A673 (cell line): Measurements from ENCODE around the gene PGLYRP3.

Source experiments
- CTCF ChIP-seq: fragments of 300-800, 200-600 bp; sonication (generic); conservative IDR thresholded peaks from 2 replicates; pipeline ENCODE4 v1.5.1; 2017; ENCODE audit warnings: low read depth, mild to moderate bottlenecking, antibody characterized with exemption, low read length, moderate library complexity, mixed read lengths
- EZH2 ChIP-seq: fragments of 200-600 bp; sonication (generic); IDR thresholded peaks from 2 replicates; pipeline ENCODE4 v1.6.1; 2017; ENCODE audit warnings: borderline replicate concordance, low read depth, mild to moderate bottlenecking, mixed read lengths, antibody characterized with exemption, low read length; ENCODE audit not compliant: poor library complexity, severe bottlenecking

DNA sequence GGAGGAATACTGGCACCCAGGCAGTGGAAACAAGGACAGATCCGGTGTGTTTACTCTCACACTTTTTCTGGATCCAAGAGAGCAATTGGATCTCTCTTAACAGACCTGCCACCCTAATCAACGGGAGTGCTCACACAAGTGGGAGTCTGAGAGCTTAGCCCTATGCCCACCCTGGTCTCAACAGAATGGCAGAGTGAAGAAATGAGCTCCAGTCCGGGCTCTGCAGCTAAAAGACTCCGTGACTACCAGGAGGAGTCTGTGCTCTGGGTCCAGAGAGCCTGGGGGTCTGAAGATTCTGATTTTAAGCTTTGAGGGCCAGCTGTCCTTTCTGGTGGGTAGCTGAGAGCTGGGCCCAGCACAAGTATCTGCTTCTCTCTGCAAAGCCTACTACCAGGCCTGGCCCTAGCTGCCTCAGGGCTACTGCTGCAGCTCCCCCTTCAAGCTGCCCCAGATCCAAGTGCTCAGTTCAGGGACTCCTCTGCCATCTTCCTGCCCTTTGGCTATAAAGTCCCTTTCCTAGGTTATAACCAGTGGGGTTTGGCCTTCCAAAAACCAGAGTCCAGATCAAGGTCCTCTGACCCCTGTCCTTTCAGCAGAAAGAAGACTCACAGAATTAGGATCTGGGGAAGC is 48.8 kb upstream of the PGLYRP3 start:
- TF ChIP-seq EZH2 (no peak), CTCF (no peak)
